GM23248 (cell line): ENCODE results near the gene AQP2. TPM values are rescaled to one million over a fixed set of nuclear protein-coding genes. Genes with fewer than 3 reads are reported as not detected.

ENCODE experiments used
- DNase-seq: peaks from one replicate; pipeline ENCODE4 v3.0.0-alpha.2; 2015
- H2AFZ ChIP-seq: fragments of 200-600 bp; sonication (generic); 2 replicates; pipeline ENCODE4 v1.6.1; 2016; ENCODE audit warnings: antibody characterized with exemption
- H3F3A ChIP-seq: fragments of 200-600 bp; sonication (generic); 2 replicates; pipeline ENCODE4 v1.6.1; 2016; ENCODE audit warnings: mild to moderate bottlenecking, antibody characterized with exemption, mixed run types; ENCODE audit not compliant: insufficient read depth
- H3K27ac ChIP-seq: fragments of 200-600 bp; sonication (generic); 2 replicates; pipeline ENCODE4 v1.5.1; 2016; ENCODE audit warnings: mild to moderate bottlenecking
- H3K27me3 ChIP-seq: fragments of 200-600 bp; sonication (generic); replicated peaks from 2 replicates; pipeline ENCODE4 v1.6.1; 2016; ENCODE audit warnings: mild to moderate bottlenecking; ENCODE audit not compliant: insufficient read depth
- H3K36me3 ChIP-seq: fragments of 200-600 bp; sonication (generic); 2 replicates; pipeline ENCODE4 v1.6.1; 2016; ENCODE audit warnings: low read depth, mild to moderate bottlenecking
- H3K4me1 ChIP-seq: fragments of 200-600 bp; sonication (generic); 2 replicates; pipeline ENCODE4 v1.6.1; 2016; ENCODE audit warnings: mild to moderate bottlenecking; ENCODE audit not compliant: insufficient read depth
- H3K4me2 ChIP-seq: fragments of 200-600 bp; sonication (generic); one replicate; pipeline ENCODE4 v1.6.1; 2016; ENCODE audit warnings: mild to moderate bottlenecking; ENCODE audit not compliant: unreplicated experiment
- H3K4me3 ChIP-seq: fragments of 200-600 bp; sonication (generic); 2 replicates; pipeline ENCODE4 v1.5.1; 2016; ENCODE audit warnings: mild to moderate bottlenecking
- H3K79me2 ChIP-seq: fragments of 200-600 bp; sonication (generic); 2 replicates; pipeline ENCODE4 v1.6.1; 2016; ENCODE audit warnings: mild to moderate bottlenecking; ENCODE audit not compliant: insufficient read depth
- H3K9ac ChIP-seq: fragments of 200-600 bp; sonication (generic); 2 replicates; pipeline ENCODE4 v1.6.1; 2016; ENCODE audit warnings: mild to moderate bottlenecking
- H3K9me2 ChIP-seq: fragments of 200-600 bp; sonication (generic); 2 replicates; pipeline ENCODE4 v1.6.1; 2016; ENCODE audit warnings: mixed run types, mild to moderate bottlenecking, moderate library complexity; ENCODE audit not compliant: insufficient read depth
- H3K9me3 ChIP-seq: fragments of 200-600 bp; sonication (generic); one replicate; pipeline ENCODE4 v1.6.1; 2017; ENCODE audit warnings: low read depth
- H4K20me1 ChIP-seq: fragments of 200-600 bp; sonication (generic); 2 replicates; pipeline ENCODE4 v1.6.0; 2016; ENCODE audit not compliant: insufficient read depth
- EZH2 ChIP-seq: fragments of 200-600 bp; sonication (generic); IDR thresholded peaks from 2 replicates; pipeline ENCODE4 v1.6.1; 2018; ENCODE audit warnings: antibody characterized with exemption, mild to moderate bottlenecking; ENCODE audit not compliant: insufficient read depth, poor library complexity, severe bottlenecking
- EZH2phosphoT487 ChIP-seq: fragments of 200-600 bp; sonication (generic); IDR thresholded peaks from 2 replicates; pipeline ENCODE4 v1.6.1; 2018; ENCODE audit warnings: antibody characterized with exemption, moderate library complexity, mild to moderate bottlenecking, low read depth; ENCODE audit not compliant: insufficient read depth
- WGBS, 2 experiments: methylation state at CpG; one replicate each; pipeline ENCODE4 v1.1.6; 2015 to 2017; ENCODE audit warnings: low lambda C conversion rate in 2 of 2, low coverage in 1 of 2; ENCODE audit errors: missing lambda C conversion rate in 2 of 2; 5-methylcytosine and 5-hydroxymethylcytosine counted together
- in situ Hi-C: fragments of 300-500 bp; cut with MboI; formaldehyde crosslinking; loops from 2 replicates; pipeline ENCODE4 v1.15.0; 2020
- polyA plus RNA-seq: library from polyadenylated mRNA; unstranded; fragments of >200 nt; fragmentation: Nextera tagmentation; extraction: Ambion mirVana; gene quantifications from 2 replicates; pipeline ENCODE4 v1.2.1, GENCODE V29; 2016
- total RNA-seq: library from RNA; depleted of rRNA; stranded (reverse); fragments of >200 nt; shearing (Covaris generic); gene quantifications from 2 replicates; pipeline ENCODE4 v1.2.3, GENCODE V29; 2014

Gene AQP2
- total and polyA plus RNA-seq, 2 experiments from 2014 or later: not detected

DNA sequence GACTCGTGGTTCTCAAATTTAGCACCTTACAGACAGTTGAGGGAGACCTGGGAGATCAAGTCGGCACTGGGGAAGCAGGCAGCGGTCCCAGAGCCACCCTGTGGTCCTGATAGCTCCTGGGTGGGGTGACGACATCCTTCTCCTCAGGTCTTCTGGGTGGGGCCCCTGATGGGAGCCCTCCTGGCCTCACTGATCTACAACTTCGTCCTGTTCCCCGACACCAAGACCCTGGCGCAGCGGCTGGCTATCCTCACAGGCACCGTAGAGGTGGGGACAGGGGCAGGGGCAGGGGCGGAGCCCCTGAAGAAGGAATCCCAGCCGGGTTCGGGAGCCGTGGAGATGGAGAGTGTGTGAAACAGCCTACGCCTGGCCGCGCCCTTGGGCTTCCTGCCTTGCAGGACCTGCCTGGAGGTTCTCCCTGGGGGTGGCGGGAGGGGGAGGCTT is 24.8 kb downstream of the AQP2 start:
- TF ChIP-seq EZH2 (no peak), EZH2phosphoT487 (no peak)
- DNase-seq: no peak
- no peaks in the 10 kb centered on the region for H3K36me3 ChIP-seq
- no peaks in the 10 kb centered on the region for H4K20me1 ChIP-seq
- H3K9me3 ChIP-seq: no peaks in the 10 kb centered on the region
- H3K27me3 ChIP-seq: peaks cover 9% of the 10 kb centered on the region
- 62 to 66% methylated on average over 16 to 17 of the region's 17 CpGs for WGBS, 2 experiments
- no peak overlapping the region for H3K4me2 ChIP-seq
- H3F3A ChIP-seq: no peaks in the 10 kb centered on the region
- H2AFZ ChIP-seq: no peak overlapping the region
- in situ Hi-C loops: no loop called here
- no peaks in the 10 kb centered on the region for H3K79me2 ChIP-seq
- H3K4me1 ChIP-seq: no peaks in the 10 kb centered on the region
- no peak overlapping the region for H3K9ac ChIP-seq
- H3K9me2 ChIP-seq: no peaks in the 10 kb centered on the region
- H3K4me3 ChIP-seq: no peak overlapping the region
- H3K27ac ChIP-seq: no peak overlapping the region

DNA sequence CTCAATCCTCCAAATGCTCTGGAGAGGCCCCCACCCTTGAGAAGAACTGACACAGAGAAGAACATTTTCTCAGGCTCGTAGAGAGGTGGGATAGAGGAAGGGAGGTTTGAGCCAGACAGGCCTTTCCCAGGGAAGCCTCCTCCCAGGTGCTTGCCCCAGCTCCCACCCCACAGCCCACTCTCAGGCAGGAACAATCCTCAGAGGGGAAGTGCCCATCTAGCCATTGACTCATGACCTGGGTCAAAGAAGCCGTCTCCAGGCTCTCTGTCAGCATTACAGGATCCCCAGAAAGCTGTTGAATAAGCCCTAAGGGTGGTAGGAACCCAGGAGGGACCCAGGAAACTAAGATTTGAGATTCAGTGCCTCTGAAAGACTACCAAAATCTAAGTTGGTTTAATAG is 26.0 kb downstream of the AQP2 start:
- WGBS, 2 experiments: 91 to 96% methylated on average over 2 of the region's 2 CpGs
- Histone ChIP-seq H3K9me3 (no peaks in the 10 kb centered on the region), H4K20me1 (no peaks in the 10 kb centered on the region), H3F3A (no peaks in the 10 kb centered on the region), H3K4me3 (no peak overlapping the region), H3K79me2 (no peaks in the 10 kb centered on the region), H2AFZ (no peak overlapping the region), H3K36me3 (no peaks in the 10 kb centered on the region), H3K27me3 (0 out of 2 replicates have a peak, but pooled peaks cover 4% of the 10 kb centered on the region), H3K4me2 (no peak overlapping the region), H3K27ac (no peak overlapping the region), H3K4me1 (no peaks in the 10 kb centered on the region), H3K9ac (no peak overlapping the region), H3K9me2 (no peaks in the 10 kb centered on the region)
- TF ChIP-seq EZH2 (no peak), EZH2phosphoT487 (no peak)
- in situ Hi-C loops: no loop called here
- no peak for DNase-seq

- H3K9me3 ChIP-seq: no peaks in the 10 kb centered on the region
- DNase-seq: no peak
- no peaks in the 10 kb centered on the region for H3K27me3 ChIP-seq
- no peaks in the 10 kb centered on the region for H3K9me2 ChIP-seq
- peaks cover 12% of the 10 kb centered on the region; the same call in 1 of the 2 replicates for H3F3A ChIP-seq
- TF ChIP-seq EZH2 (no peak), EZH2phosphoT487 (no peak)
- no peak overlapping the region for H3K4me3 ChIP-seq
- in situ Hi-C loops: no loop called here
- 96 to 98% methylated on average over 4 of the region's 4 CpGs for WGBS, 2 experiments
- H3K9ac ChIP-seq: no peak overlapping the region
- H3K79me2 ChIP-seq: no peaks in the 10 kb centered on the region
- H3K27ac ChIP-seq: no peak overlapping the region
- H3K36me3 ChIP-seq: no peaks in the 10 kb centered on the region
- H4K20me1 ChIP-seq: no peaks in the 10 kb centered on the region
- H3K4me1 ChIP-seq: peaks cover 12% of the 10 kb centered on the region
- no peak overlapping the region for H2AFZ ChIP-seq
- H3K4me2 ChIP-seq: no peak overlapping the region
Observed at GRCh38 chr12:49978125-49978524, 27.6 kb downstream of the AQP2 start.

GRCh38 chr12:49979016-49979586 is 28.6 kb downstream of the AQP2 start:
- Histone ChIP-seq H3K4me3 (no peak overlapping the region), H3K36me3 (no peaks in the 10 kb centered on the region), H2AFZ (no peak overlapping the region), H3K4me1 (peaks cover 20% of the 10 kb centered on the region), H3F3A (peaks cover 19% of the 10 kb centered on the region; the same call in 1 of the 2 replicates), H3K27ac (no peak overlapping the region), H3K4me2 (no peak overlapping the region), H3K27me3 (no peaks in the 10 kb centered on the region), H3K79me2 (no peaks in the 10 kb centered on the region), H3K9ac (no peak overlapping the region), H4K20me1 (no peaks in the 10 kb centered on the region), H3K9me2 (no peaks in the 10 kb centered on the region), H3K9me3 (no peaks in the 10 kb centered on the region)
- TF ChIP-seq EZH2phosphoT487 (no peak), EZH2 (no peak)
- DNase-seq: no peak
- 85 to 87% methylated on average over 10 of the region's 10 CpGs for WGBS, 2 experiments
- in situ Hi-C loops: no loop called here
